GM19468 (cell line): Measurements from ENCODE around the gene C20orf204.

ENCODE experiments used
- ATAC-seq: cut with Tn5 transposase; IDR thresholded peaks from one replicate; pipeline ENCODE4 v1.9.1; 2021; ENCODE audit warnings: mild to moderate bottlenecking, moderate library complexity, moderate number of reproducible peaks; ENCODE audit not compliant: unreplicated experiment; ENCODE audit errors: extremely low read depth

C20orf204 gene

DNA sequence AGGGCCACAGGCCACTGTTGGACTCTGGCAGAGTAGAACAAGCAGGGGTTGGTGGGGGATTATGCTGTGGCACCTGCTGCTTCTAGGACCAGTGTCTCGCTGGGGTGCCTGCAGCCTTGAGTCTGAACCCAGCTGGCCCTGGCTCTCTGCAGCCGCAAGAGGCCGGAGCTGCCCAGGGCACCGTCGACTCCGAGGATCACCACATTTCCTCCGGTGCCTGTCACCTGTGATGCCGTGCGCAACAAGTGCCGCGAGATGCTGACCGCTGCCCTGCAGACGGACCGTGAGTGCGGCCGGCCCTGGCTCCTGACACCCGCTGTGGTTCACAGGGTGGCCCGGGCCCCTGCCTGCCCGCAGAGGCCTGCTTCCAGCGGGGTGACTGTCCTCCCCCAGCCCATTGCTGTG is 33.2 kb downstream of the C20orf204 start:
- ATAC-seq, result no peak

- ATAC-seq, result no peak
Observed at GRCh38 chr20:64069614-64070243, 33.7 kb downstream of the C20orf204 start.

DNA sequence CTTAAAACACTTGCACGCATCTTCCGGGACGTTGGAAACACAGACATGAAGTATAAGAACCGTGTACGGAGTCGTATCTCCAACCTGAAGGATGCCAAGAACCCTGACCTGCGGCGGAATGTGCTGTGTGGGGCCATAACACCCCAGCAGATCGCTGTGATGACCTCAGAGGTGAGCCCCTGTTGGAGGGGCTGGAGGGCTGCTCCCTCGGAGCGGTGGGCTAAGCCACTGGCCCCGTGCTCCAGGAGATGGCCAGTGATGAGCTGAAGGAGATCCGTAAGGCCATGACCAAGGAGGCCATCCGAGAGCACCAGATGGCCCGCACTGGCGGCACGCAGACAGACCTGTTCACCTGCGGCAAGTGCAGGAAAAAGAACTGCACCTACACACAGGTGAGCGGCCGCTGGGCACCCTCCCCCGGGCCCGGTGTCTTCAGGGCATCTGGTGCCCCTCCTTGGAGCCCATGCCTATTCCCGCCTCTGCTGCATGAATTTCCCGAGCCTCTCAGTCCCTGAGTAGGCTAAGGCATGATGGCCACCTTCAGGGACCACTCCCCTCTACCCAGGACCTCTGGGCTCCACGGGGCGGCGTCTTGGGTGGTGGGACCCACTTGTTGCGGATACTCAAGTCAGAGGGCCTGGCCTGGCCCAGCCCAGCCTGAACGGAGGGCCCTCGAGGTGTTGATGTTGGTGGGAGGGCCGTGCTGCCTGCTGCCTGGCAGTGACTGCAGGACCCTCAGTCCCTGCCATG is 34.4 kb downstream of the C20orf204 start:
- no peak for ATAC-seq

- no peak for ATAC-seq
Observed at GRCh38 chr20:64071341-64072332, 35.7 kb downstream of the C20orf204 start.

DNA sequence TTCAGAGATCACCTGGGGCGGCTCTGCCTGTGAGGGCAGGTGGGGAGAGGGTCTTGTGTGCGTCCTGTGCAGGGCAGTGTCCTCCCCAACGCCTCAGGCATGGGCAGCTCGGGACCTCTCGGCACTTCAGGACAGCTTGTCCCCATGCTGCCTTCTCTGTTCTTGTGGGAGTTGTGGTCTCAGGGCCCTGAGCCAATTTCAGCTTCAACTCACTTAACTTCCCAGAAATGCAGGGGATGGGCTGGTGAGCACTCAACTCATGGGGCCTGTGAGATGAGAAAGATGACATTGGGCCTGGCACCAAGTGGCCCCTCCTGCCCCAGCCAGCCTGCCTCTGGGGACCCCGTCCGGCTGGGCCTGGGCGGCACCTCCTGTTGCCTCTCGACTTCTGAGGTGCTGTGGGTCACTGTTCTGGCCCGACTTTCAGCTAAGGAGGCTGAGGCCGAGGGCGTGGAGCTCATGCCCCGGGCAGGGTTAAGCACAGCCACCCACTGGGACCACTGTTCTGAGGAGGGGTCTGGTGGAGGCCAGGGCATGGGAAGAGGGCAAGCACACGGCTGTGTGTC is 36.6 kb downstream of the C20orf204 start:
- ATAC-seq, result no peak

DNA sequence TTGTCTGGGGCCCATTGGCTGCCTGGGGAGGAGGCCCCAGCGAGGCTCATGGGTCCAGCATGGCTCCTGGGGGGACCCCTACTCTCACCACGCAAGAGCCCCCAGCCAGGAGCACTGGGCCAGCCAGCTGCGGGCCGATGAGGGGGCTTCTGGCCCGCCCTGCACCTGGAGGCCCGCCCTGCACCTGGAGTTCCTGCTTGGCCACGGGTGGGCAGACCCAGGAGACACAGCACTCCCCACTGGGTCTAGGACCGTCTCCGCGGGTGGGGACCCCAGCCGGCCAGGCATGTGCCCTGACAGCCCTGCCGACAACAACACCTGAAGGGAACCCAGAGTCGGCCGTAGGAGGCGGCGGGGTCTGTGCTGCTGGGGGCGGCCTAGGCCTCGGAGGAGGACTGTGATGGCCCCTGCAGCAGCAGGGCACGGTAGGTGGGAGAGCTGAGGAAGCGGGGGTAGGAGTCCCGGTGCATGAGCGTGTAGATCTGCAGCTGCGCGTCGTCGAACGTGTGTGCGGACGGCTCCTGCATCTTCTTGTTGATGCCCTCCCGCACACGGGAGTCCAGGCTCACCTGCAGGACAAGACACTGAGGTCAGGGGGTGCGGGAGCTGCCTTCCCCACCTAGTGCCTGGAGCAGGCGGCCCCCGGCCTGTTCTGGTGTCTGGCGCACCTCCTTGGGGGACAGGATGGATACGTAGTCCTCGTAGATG is 37.6 kb downstream of the C20orf204 start:
- ATAC-seq, result no peak

- ATAC-seq, result no peak
Observed at GRCh38 chr20:64074184-64074789, 38.3 kb downstream of the C20orf204 start.

- no peak for ATAC-seq
Observed at GRCh38 chr20:64074963-64075362, 39.0 kb downstream of the C20orf204 start.

DNA sequence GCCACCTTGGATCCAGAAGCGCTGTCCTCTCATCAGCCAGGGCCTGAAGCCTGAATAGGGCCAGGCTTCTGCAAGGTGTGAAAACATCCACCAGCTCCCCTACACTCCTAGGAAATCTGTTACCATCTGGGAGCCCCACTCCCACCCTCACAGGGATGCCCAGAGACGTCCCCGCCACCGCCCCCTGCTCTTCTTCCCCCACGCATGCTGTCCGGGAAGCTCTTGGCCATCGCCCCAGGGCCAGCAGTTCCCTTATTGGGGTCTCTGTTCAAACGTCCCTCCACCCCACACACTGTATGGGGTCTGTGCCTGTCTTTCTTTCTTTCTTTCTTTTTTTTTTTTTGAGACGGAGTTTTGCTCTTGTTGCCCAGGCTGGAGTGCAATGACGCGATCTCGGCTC is 39.6 kb downstream of the C20orf204 start:
- no peak for ATAC-seq

DNA sequence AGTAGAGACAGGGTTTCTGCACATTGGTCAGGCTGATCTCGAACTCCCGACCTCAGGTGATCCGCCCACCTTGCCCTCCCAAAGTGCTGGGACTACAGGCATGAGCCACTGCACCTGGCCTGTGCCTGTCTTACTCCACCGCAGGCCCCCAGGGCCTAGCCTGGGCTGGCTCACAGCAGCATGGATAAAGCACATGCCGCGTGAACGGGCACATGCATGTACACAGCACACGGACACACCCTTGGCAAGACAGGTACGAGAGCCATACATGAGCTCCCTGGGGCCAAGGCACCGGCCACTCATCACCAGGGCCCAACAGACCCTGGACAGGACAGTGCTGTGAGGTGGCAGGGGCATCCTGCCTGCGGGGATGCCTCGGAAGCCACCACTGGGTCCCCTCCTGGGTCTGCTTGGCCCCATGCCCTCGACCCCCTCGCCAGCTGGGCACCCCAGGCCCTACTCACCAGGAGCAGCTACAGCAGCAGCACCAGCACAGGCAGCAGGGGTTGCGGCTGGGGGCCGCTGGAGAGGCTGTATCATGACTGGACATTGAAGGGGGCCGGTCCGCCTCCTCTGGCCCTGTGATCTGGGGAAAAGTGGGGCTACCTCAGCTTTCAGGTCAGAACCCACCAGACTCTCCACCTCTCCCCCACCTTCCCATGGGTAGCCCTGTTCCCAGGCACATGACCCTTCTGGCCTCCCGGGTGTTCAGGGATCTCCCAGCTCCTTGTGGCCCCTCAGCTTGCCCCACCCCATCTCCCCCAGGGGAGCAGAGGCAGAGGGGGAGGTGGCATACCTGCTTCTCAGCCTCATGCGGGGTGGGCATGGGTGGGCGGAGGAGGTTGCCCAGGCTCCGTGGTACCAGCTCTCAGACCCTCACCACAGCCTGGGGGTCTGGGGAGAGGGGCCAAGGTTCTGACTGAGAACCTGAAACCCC is 40.3 kb downstream of the C20orf204 start:
- ATAC-seq, result no peak

DNA sequence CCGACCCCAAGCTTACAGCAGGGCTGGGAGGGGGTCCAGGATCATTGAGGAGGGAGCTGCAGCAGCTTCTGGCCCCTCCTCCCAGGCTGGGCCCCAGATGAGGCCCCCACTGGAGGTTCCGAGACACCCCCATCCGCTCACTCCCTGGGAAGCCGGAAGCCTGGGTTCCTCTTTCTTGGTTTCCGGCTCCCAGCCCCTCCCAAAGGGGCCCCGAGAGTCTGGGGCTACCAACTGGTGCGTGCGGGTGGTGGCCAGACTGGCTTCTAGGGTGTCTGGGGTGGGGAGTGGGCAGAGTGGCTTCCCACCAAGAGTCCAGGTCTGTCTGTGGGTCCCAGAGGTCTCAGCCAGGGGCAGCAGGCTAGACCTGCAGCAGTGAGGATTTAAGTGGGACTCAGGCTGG is 41.1 kb downstream of the C20orf204 start:
- no peak for ATAC-seq

DNA sequence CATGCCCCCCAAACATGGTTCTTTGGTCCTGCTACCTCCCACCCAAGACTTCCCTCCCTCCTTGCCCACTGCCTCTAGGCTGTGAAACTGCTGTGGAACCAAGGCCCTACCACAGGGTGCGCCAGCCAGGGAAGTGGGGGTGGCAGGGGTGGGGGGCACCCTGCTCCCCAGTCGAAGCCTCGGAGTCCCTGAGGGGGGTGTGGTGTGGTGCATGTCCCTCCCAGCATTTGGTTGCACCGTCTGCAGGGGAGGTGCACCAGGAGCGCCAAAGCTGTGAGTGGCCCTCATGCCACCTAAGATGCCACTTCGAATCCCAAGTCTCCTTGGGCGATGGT is 41.5 kb downstream of the C20orf204 start:
- no peak for ATAC-seq

DNA sequence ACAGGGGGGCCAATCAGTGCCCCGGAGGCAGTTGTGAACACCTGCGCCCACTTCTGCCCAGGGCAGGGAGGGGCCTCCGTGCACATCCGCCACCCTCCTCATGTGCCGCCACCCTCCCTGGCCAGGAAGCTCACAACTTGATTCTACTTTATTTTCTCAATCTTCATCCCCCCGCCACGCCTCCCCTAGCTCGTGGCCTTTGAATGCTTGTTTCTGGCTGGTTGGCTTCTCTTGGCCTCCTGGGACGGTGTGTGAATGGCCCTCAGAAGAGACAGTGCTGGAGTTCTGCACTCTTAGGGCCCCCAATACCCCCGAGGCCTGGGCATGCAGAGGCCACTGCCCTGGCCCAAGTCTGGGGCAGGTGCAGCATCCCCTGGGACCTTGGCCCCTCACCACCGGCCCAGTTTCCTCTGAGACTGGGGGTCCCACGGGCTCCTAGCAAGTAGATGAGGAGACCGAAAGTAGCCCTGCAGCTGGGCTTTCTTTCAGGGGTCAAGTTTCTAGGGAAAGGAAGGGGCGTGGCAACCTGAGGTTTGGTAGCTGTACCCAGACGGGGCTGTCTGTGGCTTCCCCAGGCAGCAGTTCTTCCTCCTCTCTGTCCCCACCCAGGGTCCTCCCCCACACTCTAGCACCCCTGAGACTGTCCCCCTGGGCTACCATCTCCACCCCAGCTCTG is 42.0 kb downstream of the C20orf204 start:
- no peak for ATAC-seq

DNA sequence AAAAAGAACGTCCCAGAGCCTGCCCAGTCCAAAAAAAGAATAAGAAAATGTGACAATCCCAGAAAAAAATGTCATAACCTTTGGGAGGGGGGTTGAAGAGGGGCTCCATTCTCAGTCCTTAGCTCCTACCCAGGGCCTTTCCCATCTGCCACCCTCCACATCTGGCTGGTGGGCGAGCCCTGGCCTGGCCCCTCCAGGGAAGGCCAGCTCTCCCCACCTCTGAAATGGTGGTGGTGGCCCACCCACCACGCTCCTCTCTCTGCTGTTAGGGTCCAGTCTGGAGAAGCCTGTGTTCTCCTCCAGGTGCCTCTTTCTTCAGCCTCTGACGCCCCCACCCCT is 42.9 kb downstream of the C20orf204 start:
- no peak for ATAC-seq

GRCh38 chr20:64079273-64080012 is 43.5 kb downstream of the C20orf204 start, which contains the start of gene RGS19:
Gene RGS19, minus strand, starts transcription at chr20:64079518. Its CDS starts 2,632 bp downstream, at chr20:64076886.
- no peak for ATAC-seq

DNA sequence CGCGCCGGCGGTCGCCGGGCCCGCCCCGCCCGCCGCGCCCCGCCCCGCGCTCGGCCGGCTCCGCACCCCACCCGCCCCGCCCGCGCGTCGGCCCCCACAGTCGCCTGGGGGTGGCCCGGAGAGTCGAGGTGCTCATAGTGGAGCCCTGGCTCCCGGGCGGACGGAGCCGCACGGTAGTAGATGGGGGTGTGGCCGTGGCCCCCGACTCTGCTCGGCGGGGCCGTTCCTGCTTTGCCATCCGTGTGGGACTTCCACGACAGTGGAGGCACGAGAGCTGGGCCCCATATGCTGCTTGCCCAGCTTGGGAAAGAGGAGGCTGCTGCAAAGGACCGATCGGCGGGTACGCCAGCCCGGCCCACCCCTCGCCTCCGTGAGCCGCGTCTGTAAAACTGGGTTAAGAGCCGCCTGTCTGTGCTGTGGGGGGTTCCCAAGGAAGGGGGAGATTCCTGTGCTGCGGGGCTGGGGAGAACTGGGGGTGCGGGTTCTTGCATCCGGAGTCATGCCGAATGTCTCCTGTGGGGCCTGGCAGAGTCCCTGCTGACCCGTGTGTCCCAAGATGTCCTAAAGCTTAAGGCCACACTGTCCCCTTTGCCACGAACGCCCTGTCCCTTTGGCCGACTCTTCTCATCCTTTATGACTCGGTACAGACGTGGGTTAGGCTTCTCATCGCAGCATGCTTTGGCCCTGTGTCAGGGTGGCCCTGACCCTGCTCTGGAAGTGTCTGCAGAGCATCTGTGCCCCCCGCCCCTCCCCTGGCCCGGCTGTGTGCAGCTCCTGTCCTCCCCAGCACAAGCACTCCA is 44.2 kb downstream of the C20orf204 start, which contains the start of gene OPRL1:
TSS of gene OPRL1 (plus strand) at position 70 of the 800 bp plus-strand sequence. CDS start 12,639 bp downstream, outside the sequence.
- no peak for ATAC-seq
